Loucy (cell line): ENCODE results near the gene ADAM8.

Experiments
- H2AFZ ChIP-seq: fragments of 200-600 bp; sonication (generic); 2 replicates; pipeline ENCODE4 v1.6.0; 2016; ENCODE audit warnings: antibody characterized with exemption, mild to moderate bottlenecking, low read length, moderate library complexity
- H3F3A ChIP-seq: fragments of 200-600 bp; 2 replicates; pipeline ENCODE4 v1.6.0; 2016; ENCODE audit warnings: antibody characterized with exemption, low read depth, mild to moderate bottlenecking
- H3K27me3 ChIP-seq: fragments of 200-600 bp; sonication (generic); 2 replicates; pipeline ENCODE4 v1.6.1; 2014; ENCODE audit warnings: low read length, mild to moderate bottlenecking; ENCODE audit not compliant: insufficient read depth, poor library complexity, severe bottlenecking
- H3K36me3 ChIP-seq: fragments of 200-600 bp; sonication (generic); 2 replicates; pipeline ENCODE4 v1.6.1; 2016; ENCODE audit warnings: low read length; ENCODE audit not compliant: insufficient read depth
- H3K4me1 ChIP-seq: fragments of 200-600 bp; sonication (generic); 2 replicates; pipeline ENCODE4 v1.5.1; 2014; ENCODE audit warnings: low read length, mild to moderate bottlenecking; ENCODE audit not compliant: insufficient read depth, poor library complexity, severe bottlenecking
- H3K4me2 ChIP-seq: fragments of 200-600 bp; sonication (generic); 2 replicates; pipeline ENCODE4 v1.6.0; 2014; ENCODE audit warnings: antibody characterized with exemption, low read length, low read depth, mild to moderate bottlenecking; ENCODE audit not compliant: poor library complexity, severe bottlenecking
- H3K4me3 ChIP-seq: fragments of 200-600 bp; sonication (generic); 2 replicates; pipeline ENCODE4 v1.5.1; 2014; ENCODE audit warnings: low read length, mild to moderate bottlenecking, mixed read lengths; ENCODE audit not compliant: poor library complexity, severe bottlenecking
- H3K79me2 ChIP-seq: fragments of 200-600 bp; sonication (generic); 2 replicates; pipeline ENCODE4 v1.6.1; 2014; ENCODE audit warnings: low read length; ENCODE audit not compliant: insufficient read depth
- H3K9ac ChIP-seq: fragments of 200-600 bp; sonication (generic); 2 replicates; pipeline ENCODE4 v1.6.0; 2014; ENCODE audit warnings: mild to moderate bottlenecking, low read depth, low read length, moderate library complexity; ENCODE audit not compliant: poor library complexity, severe bottlenecking
- H3K9me2 ChIP-seq: fragments of 200-600 bp; sonication (generic); replicated peaks from 2 replicates; pipeline ENCODE4 v1.6.1; 2016; ENCODE audit warnings: low read depth, low read length, mixed read lengths
- H3K9me3 ChIP-seq: fragments of 200-600 bp; sonication (generic); 2 replicates; pipeline ENCODE4 v1.6.1; 2014; ENCODE audit warnings: mild to moderate bottlenecking, antibody characterized with exemption, low read length, low read depth; ENCODE audit not compliant: insufficient read depth
- H4K20me1 ChIP-seq: fragments of 200-600 bp; sonication (generic); 2 replicates; pipeline ENCODE4 v1.6.0; 2014; ENCODE audit warnings: antibody characterized with exemption, low read length, mild to moderate bottlenecking; ENCODE audit not compliant: insufficient read depth, poor library complexity, severe bottlenecking
- EZH2phosphoT487 ChIP-seq: fragments of 200-600 bp; IDR thresholded peaks from 2 replicates; pipeline ENCODE4 v1.6.1; 2018; ENCODE audit warnings: antibody characterized with exemption, mild to moderate bottlenecking, moderate library complexity, borderline replicate concordance
- TF ChIP-seq, protein P1 (sequence below): fragments of 200-600 bp; sonication (generic); conservative IDR thresholded peaks from 2 replicates; pipeline ENCODE4 v1.5.1; 2014; ENCODE audit warnings: mild to moderate bottlenecking, antibody characterized with exemption, low read length

Gene ADAM8

DNA sequence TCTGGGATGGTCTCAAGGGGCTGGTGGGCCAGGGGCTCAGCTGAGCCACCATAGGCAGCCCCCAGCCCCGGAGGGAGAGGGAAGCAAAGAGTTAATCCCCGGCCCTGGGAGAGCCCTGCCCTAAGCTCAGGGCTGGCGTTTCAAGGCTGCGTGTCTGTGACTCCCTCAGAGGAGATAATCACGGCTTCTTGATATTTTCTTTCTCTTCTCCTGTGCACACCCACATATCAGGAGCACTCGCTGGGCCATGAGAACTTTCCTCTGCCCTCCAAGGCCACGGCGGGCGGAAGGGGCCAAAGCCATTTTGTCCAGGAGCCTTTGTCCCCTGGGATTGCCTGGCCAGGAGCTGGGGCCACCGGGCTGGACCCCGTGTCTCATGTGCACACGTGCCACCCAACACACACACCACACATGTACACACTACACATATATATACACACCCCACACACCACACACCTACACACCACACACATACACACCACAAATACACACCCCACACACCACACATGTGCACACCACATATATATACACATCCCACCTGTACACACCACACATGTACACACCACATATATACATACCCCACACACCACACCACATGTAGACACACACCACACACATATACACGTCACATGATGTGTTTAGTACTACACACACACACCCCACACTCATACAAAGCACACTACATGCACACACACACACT lies 22.1 kb downstream of the ADAM8 start:
- H3K4me3 ChIP-seq: no peak overlapping the region
- no peak overlapping the region for H3K9ac ChIP-seq
- H4K20me1 ChIP-seq: no peaks in the 10 kb centered on the region
- H3K27me3 ChIP-seq: no peaks in the 10 kb centered on the region
- no peak overlapping the region for H3K4me2 ChIP-seq
- no peaks in the 10 kb centered on the region for H3K36me3 ChIP-seq
- H2AFZ ChIP-seq: no peak overlapping the region
- H3F3A ChIP-seq: peaks cover 10% of the 10 kb centered on the region
- H3K4me1 ChIP-seq: peaks cover 33% of the 10 kb centered on the region
- H3K9me3 ChIP-seq: no peaks in the 10 kb centered on the region
- no peaks in the 10 kb centered on the region for H3K79me2 ChIP-seq
- no peaks in the 10 kb centered on the region for H3K9me2 ChIP-seq
- TF ChIP-seq EZH2phosphoT487: no peak
- TF ChIP-seq, protein P1, sequence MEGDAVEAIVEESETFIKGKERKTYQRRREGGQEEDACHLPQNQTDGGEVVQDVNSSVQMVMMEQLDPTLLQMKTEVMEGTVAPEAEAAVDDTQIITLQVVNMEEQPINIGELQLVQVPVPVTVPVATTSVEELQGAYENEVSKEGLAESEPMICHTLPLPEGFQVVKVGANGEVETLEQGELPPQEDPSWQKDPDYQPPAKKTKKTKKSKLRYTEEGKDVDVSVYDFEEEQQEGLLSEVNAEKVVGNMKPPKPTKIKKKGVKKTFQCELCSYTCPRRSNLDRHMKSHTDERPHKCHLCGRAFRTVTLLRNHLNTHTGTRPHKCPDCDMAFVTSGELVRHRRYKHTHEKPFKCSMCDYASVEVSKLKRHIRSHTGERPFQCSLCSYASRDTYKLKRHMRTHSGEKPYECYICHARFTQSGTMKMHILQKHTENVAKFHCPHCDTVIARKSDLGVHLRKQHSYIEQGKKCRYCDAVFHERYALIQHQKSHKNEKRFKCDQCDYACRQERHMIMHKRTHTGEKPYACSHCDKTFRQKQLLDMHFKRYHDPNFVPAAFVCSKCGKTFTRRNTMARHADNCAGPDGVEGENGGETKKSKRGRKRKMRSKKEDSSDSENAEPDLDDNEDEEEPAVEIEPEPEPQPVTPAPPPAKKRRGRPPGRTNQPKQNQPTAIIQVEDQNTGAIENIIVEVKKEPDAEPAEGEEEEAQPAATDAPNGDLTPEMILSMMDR: no peak

DNA sequence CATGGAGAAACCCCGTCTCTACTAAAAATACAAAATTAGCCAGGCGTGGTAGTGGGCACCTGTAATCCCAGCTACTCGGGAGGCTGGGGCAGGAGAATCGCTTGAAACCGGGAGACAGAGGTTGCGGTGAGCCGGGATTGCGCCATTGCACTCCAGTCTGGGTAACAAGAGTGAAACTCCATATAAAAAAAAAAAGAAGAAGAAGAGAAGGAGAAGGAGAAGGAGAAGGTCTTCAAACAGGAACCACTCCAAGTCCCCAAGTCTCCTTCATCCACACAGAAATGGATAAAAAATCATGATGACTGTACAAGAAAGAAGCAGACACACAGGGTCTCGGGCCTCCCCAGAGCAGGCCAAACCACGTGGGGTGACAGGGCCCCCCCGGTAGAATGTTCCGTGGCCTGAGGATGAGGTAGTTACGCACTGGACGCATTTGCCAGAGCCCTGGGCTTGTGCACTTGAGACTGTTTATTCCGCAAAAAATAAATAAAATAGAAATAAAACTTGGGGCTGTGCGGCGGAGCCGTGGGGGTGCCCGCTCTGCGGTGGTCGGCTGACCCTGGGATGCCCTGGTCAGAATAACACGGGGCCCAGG lies 23.2 kb downstream of the ADAM8 start:
- no peak overlapping the region for H3K9ac ChIP-seq
- TF ChIP-seq EZH2phosphoT487: no peak
- TF ChIP-seq, protein P1: no peak
- H4K20me1 ChIP-seq: no peaks in the 10 kb centered on the region
- peaks cover 3% of the 10 kb centered on the region; the same call in 1 of the 2 replicates for H3F3A ChIP-seq
- peaks cover 22% of the 10 kb centered on the region for H3K4me1 ChIP-seq
- no peaks in the 10 kb centered on the region for H3K36me3 ChIP-seq
- no peaks in the 10 kb centered on the region for H3K9me3 ChIP-seq
- no peak overlapping the region for H2AFZ ChIP-seq
- H3K27me3 ChIP-seq: no peaks in the 10 kb centered on the region
- H3K4me3 ChIP-seq: no peak overlapping the region
- H3K79me2 ChIP-seq: no peaks in the 10 kb centered on the region
- H3K4me2 ChIP-seq: no peak overlapping the region
- no peaks in the 10 kb centered on the region for H3K9me2 ChIP-seq

DNA sequence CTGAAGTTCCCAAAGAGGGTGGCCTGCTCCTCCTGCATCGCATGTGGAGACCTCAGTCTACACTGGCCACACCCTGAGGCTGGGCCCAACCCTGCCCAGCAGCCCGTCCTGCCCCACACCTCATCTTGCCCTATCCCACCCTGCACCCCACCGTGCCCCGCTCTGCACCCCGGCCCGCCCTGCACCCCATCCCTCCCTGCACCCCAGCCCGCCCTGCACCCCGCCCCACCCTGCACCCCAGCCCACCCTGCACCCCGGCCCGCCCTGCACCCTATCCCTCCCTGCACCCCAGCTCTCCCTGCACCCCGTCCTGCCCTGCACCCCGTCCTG lies 24.5 kb downstream of the ADAM8 start:
- H2AFZ ChIP-seq: no peak overlapping the region
- no peaks in the 10 kb centered on the region for H4K20me1 ChIP-seq
- no peaks in the 10 kb centered on the region for H3K79me2 ChIP-seq
- peaks cover 11% of the 10 kb centered on the region for H3K4me1 ChIP-seq
- H3K9me3 ChIP-seq: no peaks in the 10 kb centered on the region
- H3K4me2 ChIP-seq: no peak overlapping the region
- H3K27me3 ChIP-seq: no peaks in the 10 kb centered on the region
- no peaks in the 10 kb centered on the region for H3K36me3 ChIP-seq
- H3K9ac ChIP-seq: no peak overlapping the region
- H3K9me2 ChIP-seq: no peaks in the 10 kb centered on the region
- no peak for TF ChIP-seq EZH2phosphoT487
- TF ChIP-seq, protein P1: no peak
- H3K4me3 ChIP-seq: no peak overlapping the region
- H3F3A ChIP-seq: peaks cover 1% of the 10 kb centered on the region; the same call in 1 of the 2 replicates
